DOHH2 (cell line): ENCODE results near the gene CAB39.

Experiments
- H3F3A ChIP-seq: fragments of 200-600 bp; sonication (generic), shearing (Covaris generic); 2 replicates; pipeline ENCODE4 v1.6.0; 2016; ENCODE audit warnings: antibody characterized with exemption, mild to moderate bottlenecking; ENCODE audit not compliant: control insufficient read depth, insufficient read depth
- H3K27ac ChIP-seq: fragments of 200-600 bp; sonication (generic); 2 replicates; pipeline ENCODE4 v1.5.1; 2014; ENCODE audit warnings: low read depth, mild to moderate bottlenecking, low read length, moderate library complexity
- H3K27me3 ChIP-seq: fragments of 200-600 bp; sonication (generic); 2 replicates; pipeline ENCODE4 v1.6.1; 2014; ENCODE audit warnings: mild to moderate bottlenecking, low read length, mixed read lengths; ENCODE audit not compliant: control insufficient read depth
- H3K36me3 ChIP-seq: fragments of 200-600 bp; sonication (generic); 2 replicates; pipeline ENCODE4 v1.6.1; 2014; ENCODE audit warnings: mild to moderate bottlenecking, low read length, moderate library complexity, mixed read lengths; ENCODE audit not compliant: control insufficient read depth
- H3K4me1 ChIP-seq: fragments of 200-600 bp; sonication (generic); 2 replicates; pipeline ENCODE4 v1.6.1; 2014; ENCODE audit warnings: mild to moderate bottlenecking, low read length, mixed read lengths; ENCODE audit not compliant: control insufficient read depth
- H3K4me2 ChIP-seq: fragments of 200-600 bp; sonication (generic); 2 replicates; pipeline ENCODE4 v1.6.0; 2014; ENCODE audit warnings: mild to moderate bottlenecking, low read length, moderate library complexity
- H3K4me3 ChIP-seq: fragments of 200-600 bp; sonication (generic); 2 replicates; pipeline ENCODE4 v1.5.1; 2014; ENCODE audit warnings: mild to moderate bottlenecking, low read length, mixed read lengths
- H3K79me2 ChIP-seq: fragments of 200-600 bp; sonication (generic); 2 replicates; pipeline ENCODE4 v1.6.1; 2014; ENCODE audit warnings: mild to moderate bottlenecking, low read length, mixed read lengths; ENCODE audit not compliant: control insufficient read depth
- H3K9me2 ChIP-seq: fragments of 200-600 bp; sonication (generic); replicated peaks from 2 replicates; pipeline ENCODE4 v1.6.1; 2014; ENCODE audit warnings: mild to moderate bottlenecking, low read length, mixed read lengths; ENCODE audit not compliant: control insufficient read depth
- H3K9me3 ChIP-seq: fragments of 200-600 bp; sonication (generic); 2 replicates; pipeline ENCODE4 v1.6.1; 2014; ENCODE audit warnings: antibody characterized with exemption, low read length, mixed read lengths; ENCODE audit not compliant: control insufficient read depth, insufficient read depth
- H4K20me1 ChIP-seq: fragments of 200-600 bp; sonication (generic); 2 replicates; pipeline ENCODE4 v1.6.0; 2014; ENCODE audit warnings: low read depth, mild to moderate bottlenecking, antibody characterized with exemption, low read length, moderate library complexity; ENCODE audit not compliant: control insufficient read depth, insufficient read depth
- EZH2phosphoT487 ChIP-seq: fragments of 200-600 bp; sonication (generic); IDR thresholded peaks from 2 replicates; pipeline ENCODE4 v1.6.1; 2017; ENCODE audit warnings: borderline replicate concordance, mild to moderate bottlenecking, antibody characterized with exemption, low read length, moderate library complexity, mixed read lengths
- TF ChIP-seq, protein P1 (sequence below): fragments of 200-600 bp; sonication (generic); IDR thresholded peaks from one replicate; pipeline ENCODE4 v1.5.1; 2014; ENCODE audit warnings: antibody characterized with exemption, mild to moderate bottlenecking, low read depth, low read length; ENCODE audit not compliant: poor library complexity, severe bottlenecking

The CAB39 gene

GRCh38 chr2:230798769-230799399, 86.2 kb downstream of the CAB39 start:
- Histone ChIP-seq H4K20me1 (peaks cover 9% of the 10 kb centered on the region; the same call in 1 of the 2 replicates), H3K27ac (no peak overlapping the region), H3K4me2 (no peak overlapping the region), H3K79me2 (no peaks in the 10 kb centered on the region; the same call in 1 of the 2 replicates), H3K9me2 (no peaks in the 10 kb centered on the region), H3K9me3 (no peaks in the 10 kb centered on the region), H3K27me3 (no peaks in the 10 kb centered on the region), H3K4me1 (peaks cover 22% of the 10 kb centered on the region), H3K36me3 (peaks cover 42% of the 10 kb centered on the region), H3F3A (no peaks in the 10 kb centered on the region), H3K4me3 (no peak overlapping the region)
- TF ChIP-seq, protein P1, sequence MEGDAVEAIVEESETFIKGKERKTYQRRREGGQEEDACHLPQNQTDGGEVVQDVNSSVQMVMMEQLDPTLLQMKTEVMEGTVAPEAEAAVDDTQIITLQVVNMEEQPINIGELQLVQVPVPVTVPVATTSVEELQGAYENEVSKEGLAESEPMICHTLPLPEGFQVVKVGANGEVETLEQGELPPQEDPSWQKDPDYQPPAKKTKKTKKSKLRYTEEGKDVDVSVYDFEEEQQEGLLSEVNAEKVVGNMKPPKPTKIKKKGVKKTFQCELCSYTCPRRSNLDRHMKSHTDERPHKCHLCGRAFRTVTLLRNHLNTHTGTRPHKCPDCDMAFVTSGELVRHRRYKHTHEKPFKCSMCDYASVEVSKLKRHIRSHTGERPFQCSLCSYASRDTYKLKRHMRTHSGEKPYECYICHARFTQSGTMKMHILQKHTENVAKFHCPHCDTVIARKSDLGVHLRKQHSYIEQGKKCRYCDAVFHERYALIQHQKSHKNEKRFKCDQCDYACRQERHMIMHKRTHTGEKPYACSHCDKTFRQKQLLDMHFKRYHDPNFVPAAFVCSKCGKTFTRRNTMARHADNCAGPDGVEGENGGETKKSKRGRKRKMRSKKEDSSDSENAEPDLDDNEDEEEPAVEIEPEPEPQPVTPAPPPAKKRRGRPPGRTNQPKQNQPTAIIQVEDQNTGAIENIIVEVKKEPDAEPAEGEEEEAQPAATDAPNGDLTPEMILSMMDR = peak; percentile 59
- no peak for TF ChIP-seq EZH2phosphoT487

- Histone ChIP-seq H3K9me2 (no peaks in the 10 kb centered on the region), H3K4me2 (no peak overlapping the region), H3K79me2 (no peaks in the 10 kb centered on the region), H3K4me3 (no peak overlapping the region), H3K27me3 (no peaks in the 10 kb centered on the region), H3K4me1 (no peaks in the 10 kb centered on the region), H3K27ac (no peak overlapping the region), H3F3A (no peaks in the 10 kb centered on the region; the same call in 1 of the 2 replicates), H4K20me1 (no peaks in the 10 kb centered on the region), H3K9me3 (no peaks in the 10 kb centered on the region), H3K36me3 (peaks cover 10% of the 10 kb centered on the region)
- TF ChIP-seq EZH2phosphoT487 = no peak
- TF ChIP-seq, protein P1 = no peak
Observed at GRCh38 chr2:230805353-230806017, 92.8 kb downstream of the CAB39 start.

DNA sequence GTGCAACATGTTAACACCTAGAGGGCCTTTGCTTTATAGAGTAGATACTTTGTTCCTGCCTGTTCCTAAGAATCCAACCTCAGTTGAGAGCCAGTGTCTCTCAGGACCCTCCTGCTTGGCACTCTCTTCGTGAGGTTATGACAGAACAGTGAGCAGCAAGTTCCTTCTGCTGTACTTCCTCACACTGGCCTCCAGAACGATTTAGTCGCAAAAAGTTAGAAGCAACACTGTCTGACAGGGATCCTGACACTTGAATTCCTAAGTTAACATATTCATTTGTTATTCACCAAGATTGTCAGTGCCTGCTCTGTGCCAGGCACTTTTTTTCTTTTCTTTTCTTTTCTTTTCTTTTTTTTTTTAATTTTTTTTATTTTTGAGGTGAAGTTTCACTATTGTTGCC, 95.1 kb downstream of the CAB39 start:
- Histone ChIP-seq H3K4me2 (no peak overlapping the region), H3F3A (no peaks in the 10 kb centered on the region; the same call in 1 of the 2 replicates), H3K4me3 (no peak overlapping the region), H3K27ac (no peak overlapping the region), H4K20me1 (no peaks in the 10 kb centered on the region), H3K4me1 (no peaks in the 10 kb centered on the region), H3K36me3 (peaks cover 16% of the 10 kb centered on the region; the same call in 1 of the 2 replicates), H3K79me2 (no peaks in the 10 kb centered on the region), H3K27me3 (no peaks in the 10 kb centered on the region), H3K9me2 (no peaks in the 10 kb centered on the region), H3K9me3 (no peaks in the 10 kb centered on the region)
- TF ChIP-seq, protein P1 = no peak
- TF ChIP-seq EZH2phosphoT487 = no peak
